HEK293 (cell line): Measurements from ENCODE around the gene ZSWIM4.

Experiments used
- BCL11B ChIP-seq: fragments of 450-650 bp; formaldehyde crosslinking; IDR thresholded peaks from 2 replicates; pipeline ENCODE4 v1.5.1; 2016; ENCODE audit warnings: low read depth, missing biosample characterization, missing genetic modification characterization
- GLIS2 ChIP-seq: fragments of 450-650 bp; formaldehyde crosslinking; IDR thresholded peaks from 2 replicates; pipeline ENCODE4 v1.5.1; 2016; ENCODE audit warnings: missing biosample characterization, missing genetic modification characterization
- KLF1 ChIP-seq: fragments of 450-650 bp; formaldehyde crosslinking; IDR thresholded peaks from 2 replicates; pipeline ENCODE4 v1.5.1; 2016; ENCODE audit warnings: missing biosample characterization, missing genetic modification characterization
- ZBTB7A ChIP-seq: fragments of 450-650 bp; formaldehyde crosslinking; IDR thresholded peaks from 2 replicates; pipeline ENCODE4 v1.5.1; 2016; ENCODE audit warnings: low read depth, missing biosample characterization, missing genetic modification characterization
- ZFHX2 ChIP-seq: fragments of 450-650 bp; formaldehyde crosslinking; conservative IDR thresholded peaks from 2 replicates; pipeline ENCODE4 v1.5.1; 2016; ENCODE audit warnings: missing biosample characterization, missing genetic modification characterization
- ZNF133 ChIP-seq: fragments of 450-650 bp; formaldehyde crosslinking; IDR thresholded peaks from 2 replicates; pipeline ENCODE4 v1.5.1; 2016; ENCODE audit warnings: missing biosample characterization, missing genetic modification characterization
- ZNF202 ChIP-seq: fragments of 450-650 bp; formaldehyde crosslinking; IDR thresholded peaks from 2 replicates; pipeline ENCODE4 v1.5.1; 2016; ENCODE audit warnings: missing biosample characterization, missing genetic modification characterization, borderline replicate concordance
- ZNF214 ChIP-seq: fragments of 450-650 bp; formaldehyde crosslinking; IDR thresholded peaks from 2 replicates; pipeline ENCODE4 v1.5.1; 2017; ENCODE audit warnings: missing biosample characterization, mild to moderate bottlenecking, missing genetic modification characterization, borderline replicate concordance
- ZNF324 ChIP-seq: fragments of 450-650 bp; formaldehyde crosslinking; IDR thresholded peaks from 2 replicates; pipeline ENCODE4 v1.5.1; 2016; ENCODE audit warnings: missing biosample characterization, missing genetic modification characterization
- ZNF530 ChIP-seq: fragments of 450-650 bp; formaldehyde crosslinking; IDR thresholded peaks from 2 replicates; pipeline ENCODE4 v1.5.1; 2016; ENCODE audit warnings: low read depth, missing biosample characterization, missing genetic modification characterization
- TF ChIP-seq, protein P1 (sequence below): fragments of 450-650 bp; formaldehyde crosslinking; IDR thresholded peaks from 2 replicates; pipeline ENCODE4 v1.5.1; 2016; ENCODE audit warnings: missing biosample characterization, missing genetic modification characterization
- TF ChIP-seq, protein P2 (sequence below): fragments of 450-650 bp; formaldehyde crosslinking; IDR thresholded peaks from 2 replicates; pipeline ENCODE4 v1.5.1; 2016; ENCODE audit warnings: missing biosample characterization, missing genetic modification characterization
- TF ChIP-seq, protein P3 (sequence below): fragments of 450-650 bp; formaldehyde crosslinking; IDR thresholded peaks from 2 replicates; pipeline ENCODE4 v1.5.1; 2017; ENCODE audit warnings: missing biosample characterization, missing genetic modification characterization

DNA sequence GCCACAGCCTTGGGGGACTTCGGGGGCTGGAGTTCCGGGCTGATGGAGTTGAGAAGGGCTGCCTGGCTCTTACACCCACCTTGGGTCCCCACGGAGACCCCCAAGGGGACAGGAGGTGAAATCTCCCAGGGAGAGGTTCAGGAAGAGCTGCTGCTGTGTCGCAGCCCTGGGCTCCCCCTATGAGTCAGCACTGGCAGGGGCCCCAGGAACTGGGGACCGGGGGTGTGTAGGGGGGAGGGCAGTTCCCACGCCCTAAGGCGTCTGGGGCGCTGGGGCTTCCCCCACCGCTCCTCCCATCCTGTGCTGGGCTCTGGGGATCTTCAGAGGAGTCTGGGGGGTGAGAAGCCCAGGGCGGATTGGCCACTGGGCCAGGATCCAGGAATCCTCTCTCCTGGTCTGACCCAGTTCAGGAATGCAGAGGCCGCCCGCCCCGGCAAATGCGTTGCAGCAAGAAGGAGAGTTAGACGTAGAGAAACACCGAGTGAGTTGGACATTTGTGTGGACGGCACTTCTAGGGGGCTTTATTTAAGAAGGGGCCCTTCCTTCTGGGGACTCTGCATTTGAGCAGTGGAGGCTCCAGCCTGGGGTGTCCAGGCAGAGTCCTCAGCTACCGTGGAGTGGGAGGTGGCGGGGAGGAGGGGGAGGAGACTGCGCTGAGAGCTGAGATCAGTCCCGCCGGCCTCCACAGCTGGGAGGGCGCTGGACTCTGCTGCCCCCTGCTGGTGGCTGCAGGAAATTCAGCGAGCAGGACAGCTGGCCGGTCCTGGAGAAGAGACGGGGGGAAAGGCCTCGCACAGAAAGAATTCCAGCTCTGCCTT is 66.7 kb downstream of the ZSWIM4 start:
- TF ChIP-seq ZNF530 (no peak), ZFHX2 (tag by site-specific recombination) (peak; percentile 72), KLF1 (no peak; the same call in 1 of the 2 replicates), ZNF324 (no peak), ZNF214 (tag by site-specific recombination) (no peak), BCL11B (no peak), ZNF202 (tag by site-specific recombination) (no peak), ZNF133 (tag by site-specific recombination) (no peak), GLIS2 (tag by site-specific recombination) (peak; percentile 74), ZBTB7A (tag by site-specific recombination) (no peak)
- TF ChIP-seq, protein P1, sequence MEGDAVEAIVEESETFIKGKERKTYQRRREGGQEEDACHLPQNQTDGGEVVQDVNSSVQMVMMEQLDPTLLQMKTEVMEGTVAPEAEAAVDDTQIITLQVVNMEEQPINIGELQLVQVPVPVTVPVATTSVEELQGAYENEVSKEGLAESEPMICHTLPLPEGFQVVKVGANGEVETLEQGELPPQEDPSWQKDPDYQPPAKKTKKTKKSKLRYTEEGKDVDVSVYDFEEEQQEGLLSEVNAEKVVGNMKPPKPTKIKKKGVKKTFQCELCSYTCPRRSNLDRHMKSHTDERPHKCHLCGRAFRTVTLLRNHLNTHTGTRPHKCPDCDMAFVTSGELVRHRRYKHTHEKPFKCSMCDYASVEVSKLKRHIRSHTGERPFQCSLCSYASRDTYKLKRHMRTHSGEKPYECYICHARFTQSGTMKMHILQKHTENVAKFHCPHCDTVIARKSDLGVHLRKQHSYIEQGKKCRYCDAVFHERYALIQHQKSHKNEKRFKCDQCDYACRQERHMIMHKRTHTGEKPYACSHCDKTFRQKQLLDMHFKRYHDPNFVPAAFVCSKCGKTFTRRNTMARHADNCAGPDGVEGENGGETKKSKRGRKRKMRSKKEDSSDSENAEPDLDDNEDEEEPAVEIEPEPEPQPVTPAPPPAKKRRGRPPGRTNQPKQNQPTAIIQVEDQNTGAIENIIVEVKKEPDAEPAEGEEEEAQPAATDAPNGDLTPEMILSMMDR (tag by site-specific recombination) = peak; percentile 95
- TF ChIP-seq, protein P2, sequence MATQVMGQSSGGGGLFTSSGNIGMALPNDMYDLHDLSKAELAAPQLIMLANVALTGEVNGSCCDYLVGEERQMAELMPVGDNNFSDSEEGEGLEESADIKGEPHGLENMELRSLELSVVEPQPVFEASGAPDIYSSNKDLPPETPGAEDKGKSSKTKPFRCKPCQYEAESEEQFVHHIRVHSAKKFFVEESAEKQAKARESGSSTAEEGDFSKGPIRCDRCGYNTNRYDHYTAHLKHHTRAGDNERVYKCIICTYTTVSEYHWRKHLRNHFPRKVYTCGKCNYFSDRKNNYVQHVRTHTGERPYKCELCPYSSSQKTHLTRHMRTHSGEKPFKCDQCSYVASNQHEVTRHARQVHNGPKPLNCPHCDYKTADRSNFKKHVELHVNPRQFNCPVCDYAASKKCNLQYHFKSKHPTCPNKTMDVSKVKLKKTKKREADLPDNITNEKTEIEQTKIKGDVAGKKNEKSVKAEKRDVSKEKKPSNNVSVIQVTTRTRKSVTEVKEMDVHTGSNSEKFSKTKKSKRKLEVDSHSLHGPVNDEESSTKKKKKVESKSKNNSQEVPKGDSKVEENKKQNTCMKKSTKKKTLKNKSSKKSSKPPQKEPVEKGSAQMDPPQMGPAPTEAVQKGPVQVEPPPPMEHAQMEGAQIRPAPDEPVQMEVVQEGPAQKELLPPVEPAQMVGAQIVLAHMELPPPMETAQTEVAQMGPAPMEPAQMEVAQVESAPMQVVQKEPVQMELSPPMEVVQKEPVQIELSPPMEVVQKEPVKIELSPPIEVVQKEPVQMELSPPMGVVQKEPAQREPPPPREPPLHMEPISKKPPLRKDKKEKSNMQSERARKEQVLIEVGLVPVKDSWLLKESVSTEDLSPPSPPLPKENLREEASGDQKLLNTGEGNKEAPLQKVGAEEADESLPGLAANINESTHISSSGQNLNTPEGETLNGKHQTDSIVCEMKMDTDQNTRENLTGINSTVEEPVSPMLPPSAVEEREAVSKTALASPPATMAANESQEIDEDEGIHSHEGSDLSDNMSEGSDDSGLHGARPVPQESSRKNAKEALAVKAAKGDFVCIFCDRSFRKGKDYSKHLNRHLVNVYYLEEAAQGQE (tag by site-specific recombination) = 0 out of 2 replicates have a peak, but pooled peaks have one; percentile 13
- TF ChIP-seq, protein P3, sequence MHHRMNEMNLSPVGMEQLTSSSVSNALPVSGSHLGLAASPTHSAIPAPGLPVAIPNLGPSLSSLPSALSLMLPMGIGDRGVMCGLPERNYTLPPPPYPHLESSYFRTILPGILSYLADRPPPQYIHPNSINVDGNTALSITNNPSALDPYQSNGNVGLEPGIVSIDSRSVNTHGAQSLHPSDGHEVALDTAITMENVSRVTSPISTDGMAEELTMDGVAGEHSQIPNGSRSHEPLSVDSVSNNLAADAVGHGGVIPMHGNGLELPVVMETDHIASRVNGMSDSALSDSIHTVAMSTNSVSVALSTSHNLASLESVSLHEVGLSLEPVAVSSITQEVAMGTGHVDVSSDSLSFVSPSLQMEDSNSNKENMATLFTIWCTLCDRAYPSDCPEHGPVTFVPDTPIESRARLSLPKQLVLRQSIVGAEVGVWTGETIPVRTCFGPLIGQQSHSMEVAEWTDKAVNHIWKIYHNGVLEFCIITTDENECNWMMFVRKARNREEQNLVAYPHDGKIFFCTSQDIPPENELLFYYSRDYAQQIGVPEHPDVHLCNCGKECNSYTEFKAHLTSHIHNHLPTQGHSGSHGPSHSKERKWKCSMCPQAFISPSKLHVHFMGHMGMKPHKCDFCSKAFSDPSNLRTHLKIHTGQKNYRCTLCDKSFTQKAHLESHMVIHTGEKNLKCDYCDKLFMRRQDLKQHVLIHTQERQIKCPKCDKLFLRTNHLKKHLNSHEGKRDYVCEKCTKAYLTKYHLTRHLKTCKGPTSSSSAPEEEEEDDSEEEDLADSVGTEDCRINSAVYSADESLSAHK (tag by site-specific recombination) = no peak
